AG10803 (cell line): Measurements from ENCODE around the gene PATL2.

Experiments used
- DNase-seq: peaks from one replicate; pipeline ENCODE4 v3.0.0; 2010; ENCODE audit warnings: low read depth
- H3K4me3 ChIP-seq: 2 replicates; pipeline ENCODE4 v1.5.1; 2011; ENCODE audit warnings: mild to moderate bottlenecking, low read length, control low read depth
- CTCF ChIP-seq: conservative IDR thresholded peaks from 2 replicates; pipeline ENCODE4 v1.5.1; 2011; ENCODE audit warnings: mild to moderate bottlenecking, low read length, control low read depth, inconsistent platforms

The PATL2 gene

GRCh38 chr15:44620081-44620480 lies 91.0 kb downstream of the PATL2 start:
- no peak overlapping the region for H3K4me3 ChIP-seq
- no peak for TF ChIP-seq CTCF
- DNase-seq: no peak

- no peak for DNase-seq
- TF ChIP-seq CTCF: no peak
- H3K4me3 ChIP-seq: no peak overlapping the region
Observed at GRCh38 chr15:44616974-44617373, 94.1 kb downstream of the PATL2 start.
